ENCODE data around the gene DRC7.

Gene DRC7

GRCh38 chr16:57753448-57754353 lies 59.1 kb downstream of the DRC7 start:
- no peak for DNase-seq

GRCh38 chr16:57754354-57755060 lies 59.9 kb downstream of the DRC7 start:
- DNase-seq, result no peak

GRCh38 chr16:57755061-57755684 lies 60.6 kb downstream of the DRC7 start:
- DNase-seq, result no peak

- DNase-seq, result no peak
Measured at GRCh38 chr16:57755726-57756423, 61.3 kb downstream of the DRC7 start.

GRCh38 chr16:57756424-57757325 lies 62.1 kb downstream of the DRC7 start:
- no peak for DNase-seq

- no peak for DNase-seq
Measured at GRCh38 chr16:57757326-57757786, 62.8 kb downstream of the DRC7 start.

- no peak for DNase-seq
Measured at GRCh38 chr16:57757883-57758282, 63.3 kb downstream of the DRC7 start.

GRCh38 chr16:57758331-57759117 lies 63.9 kb downstream of the DRC7 start:
- DNase-seq, result no peak

- no peak for DNase-seq
Measured at GRCh38 chr16:57759131-57759530, 64.5 kb downstream of the DRC7 start.

- no peak for DNase-seq
Measured at GRCh38 chr16:57759541-57760356, 65.1 kb downstream of the DRC7 start.

- no peak for DNase-seq
Measured at GRCh38 chr16:57760357-57761160, 66.0 kb downstream of the DRC7 start.

- no peak for DNase-seq
Measured at GRCh38 chr16:57761301-57761700, 66.7 kb downstream of the DRC7 start.

GRCh38 chr16:57761957-57762356 lies 67.4 kb downstream of the DRC7 start:
- no peak for DNase-seq

- no peak for DNase-seq
Measured at GRCh38 chr16:57762365-57763040, 67.9 kb downstream of the DRC7 start.

GRCh38 chr16:57763285-57764005 lies 68.8 kb downstream of the DRC7 start:
- no peak for DNase-seq

- no peak for DNase-seq
Measured at GRCh38 chr16:57764006-57764340, 69.4 kb downstream of the DRC7 start.

GRCh38 chr16:57764341-57765159 lies 69.9 kb downstream of the DRC7 start:
- no peak for DNase-seq

Measured in DMS79 (cell line).